H1 (cell line): ENCODE data around the gene AASDHPPT. TPM values are rescaled to one million over a fixed set of nuclear protein-coding genes. Genes with fewer than 3 reads are reported as not detected.

ENCODE experiments used
- CBX5 ChIP-seq: fragments of 300-800, 300-1000 bp; sonication (generic); IDR thresholded peaks from 2 replicates; pipeline ENCODE4 v1.7.1; 2016; ENCODE audit warnings: antibody characterized with exemption, low read length, low read depth
- SAP30 ChIP-seq: fragments of 300-600 bp; sonication (generic); IDR thresholded peaks from 2 replicates; pipeline ENCODE4 v1.7.1; 2012; ENCODE audit warnings: low read length, moderate library complexity, mild to moderate bottlenecking, inconsistent platforms; ENCODE audit not compliant: insufficient read depth, insufficient replicate concordance
- polyA plus RNA-seq, 7 experiments: library from polyadenylated mRNA; depleted of rRNA in 3 of 7; stranded (reverse) in 5 of 7; unstranded in 2 of 7; fragments of >200 nt in 5 of 7; fragments of 200-250 nt in 2 of 7; gene quantifications; 1 replicate in 5 of 7; 2 replicates in 1 of 7; 4 replicates in 1 of 7; pipeline versions ENCODE4 v1.2.1 to v1.2.3, GENCODE V29; 2011 to 2013; ENCODE audit warnings: missing spikeins in 2 of 7, mixed read lengths in 2 of 7
- total RNA-seq: library from RNA; stranded (reverse); fragmentation: NEBNext Ultra II Directional; extraction: Animal tissue kit (Norgen Biotek cat#: 25700); gene quantifications from 2 replicates; pipeline ENCODE4 v1.2.1, GENCODE V29; 2021

The AASDHPPT gene
- total and polyA plus RNA-seq, 2 of the 8 experiments (the other 6 are each of a cell fraction or from before 2014, with no cell fraction given) = 15.7 to 42.2 TPM

- TF ChIP-seq CBX5 (no peak), SAP30 (no peak)
These were observed 17.8 kb upstream of the AASDHPPT start (continued) for GRCh38 chr11:106059617-106060016.
